Measurements from ENCODE around the gene INPP5A.

The INPP5A gene

GRCh38 chr10:132712291-132712690, 174.7 kb downstream of the INPP5A start:
- no peak for DNase-seq

GRCh38 chr10:132712743-132713142, 175.2 kb downstream of the INPP5A start:
- no peak for DNase-seq

GRCh38 chr10:132713421-132714095, 176.0 kb downstream of the INPP5A start:
- DNase-seq = no peak

- no peak for DNase-seq
Observed at GRCh38 chr10:132714096-132714985, 176.8 kb downstream of the INPP5A start.

- DNase-seq = no peak
Observed at GRCh38 chr10:132714986-132715775, 177.6 kb downstream of the INPP5A start.

GRCh38 chr10:132715776-132716680, 178.4 kb downstream of the INPP5A start:
- no peak for DNase-seq

- no peak for DNase-seq
Observed at GRCh38 chr10:132716691-132717490, 179.3 kb downstream of the INPP5A start.

GRCh38 chr10:132721725-132722124, 184.1 kb downstream of the INPP5A start:
- no peak for DNase-seq

GRCh38 chr10:132722394-132723329, 185.1 kb downstream of the INPP5A start:
- no peak for DNase-seq

GRCh38 chr10:132723330-132723970, 185.9 kb downstream of the INPP5A start:
- DNase-seq = no peak

GRCh38 chr10:132724446-132724845, 186.9 kb downstream of the INPP5A start:
- DNase-seq = no peak

- no peak for DNase-seq
Observed at GRCh38 chr10:132725202-132725601, 187.6 kb downstream of the INPP5A start.

GRCh38 chr10:132726194-132726593, 188.6 kb downstream of the INPP5A start:
- DNase-seq = no peak

- no peak for DNase-seq
Observed at GRCh38 chr10:132726951-132727350, 189.4 kb downstream of the INPP5A start.

GRCh38 chr10:132727411-132727810, 189.8 kb downstream of the INPP5A start:
- no peak for DNase-seq

GRCh38 chr10:132728321-132728720, 190.7 kb downstream of the INPP5A start:
- DNase-seq = no peak

GRCh38 chr10:132728741-132729140, 191.2 kb downstream of the INPP5A start:
- DNase-seq = no peak

GRCh38 chr10:132729810-132730572, 192.4 kb downstream of the INPP5A start:
- no peak for DNase-seq

GRCh38 chr10:132730573-132730953, 193.0 kb downstream of the INPP5A start:
- DNase-seq = no peak
